HCT116 (cell line): ENCODE results near the gene PLEKHA6. TPM values are rescaled to one million over a fixed set of nuclear protein-coding genes. Genes with fewer than 3 reads are reported as not detected.

Experiments
- ATAC-seq: fragments of 200-7000 bp; cut with Tn5 transposase; 2 replicates; pipeline ENCODE4 v1.9.1; 2020; ENCODE audit warnings: mild to moderate bottlenecking, moderate library complexity
- BruUV-seq: library from RNA; stranded (reverse); fragments of 400-500 nt; replicated peaks from 2 replicates; lab custom pipeline; 2021; lab: Mats Ljungman, UMichigan
- CTCF ChIA-PET: fragments of 300-600 bp; sonication (Branson Sonifier 250); formaldehyde crosslinking; loops from one replicate; lab custom pipeline; 2021; ENCODE audit warnings: antibody characterized with exemption; lab: Charles Lee
- POLR2A ChIA-PET: fragments of 300-600, 350-600 bp; sonication (Branson Sonifier 250); formaldehyde crosslinking; loops from one replicate; lab custom pipeline; 2021; ENCODE audit warnings: antibody characterized with exemption; lab: Charles Lee
- RAD21 ChIA-PET, 2 experiments: fragments of 300-600 bp; sonication (Branson Sonifier 250); formaldehyde crosslinking; loops; one replicate each; lab custom pipeline; 2023; ENCODE audit warnings: low total read pairs in 2 of 2; ENCODE audit not compliant: uncharacterized antibody in 2 of 2, unreplicated experiment in 2 of 2, low non-redundant PET in 1 of 2; lab: Charles Lee
- DNase-seq: peaks from one replicate; pipeline ENCODE4 v3.0.0-alpha.2; 2010; ENCODE audit warnings: low read depth, low spot score
- H2AFZ ChIP-seq: fragments of 200-600 bp; shearing (Covaris generic), sonication (generic); 2 replicates; pipeline ENCODE4 v1.6.1; 2017; ENCODE audit warnings: low read depth, mixed run types, mixed read lengths, antibody characterized with exemption, low read length; ENCODE audit not compliant: poor library complexity, severe bottlenecking
- H3K27ac ChIP-seq: 2 replicates; pipeline ENCODE4 v1.5.1; 2012; ENCODE audit warnings: low read depth, low read length
- H3K27me3 ChIP-seq: fragments of 200-600 bp; sonication (generic); 2 replicates; pipeline ENCODE4 v1.6.1; 2016; ENCODE audit warnings: mixed run types, low read length, mixed read lengths; ENCODE audit not compliant: insufficient read depth
- H3K36me3 ChIP-seq, 2 experiments: fragments of 200-500 bp in 1 of 2; fragments of 200-600 bp in 1 of 2; sonication (Bioruptor generic) in 1 of 2; sonication (generic) in 1 of 2; 2 replicates each; pipeline versions ENCODE4 v1.5.1 to v1.6.1; 2014 to 2016; ENCODE audit warnings: low read length in 2 of 2, inconsistent platforms in 1 of 2, mixed read lengths in 1 of 2, mixed run types in 1 of 2; ENCODE audit not compliant: insufficient read depth in 2 of 2, control insufficient read depth in 1 of 2
- H3K4me1 ChIP-seq, 2 experiments: fragments of 200-600 bp in 1 of 2; sonication (generic) in 1 of 2; 2 replicates each; pipeline versions ENCODE4 v1.5.1 to v1.6.1; 2012 to 2017; ENCODE audit warnings: low read length in 2 of 2, inconsistent platforms in 1 of 2, mild to moderate bottlenecking in 1 of 2, mixed read lengths in 1 of 2, mixed run types in 1 of 2, moderate library complexity in 1 of 2; ENCODE audit not compliant: insufficient read depth in 2 of 2, control insufficient read depth in 1 of 2
- H3K4me2 ChIP-seq: fragments of 200-600 bp; sonication (generic); 2 replicates; pipeline ENCODE4 v1.6.1; 2017; ENCODE audit warnings: mixed run types, low read length, mixed read lengths
- H3K4me3 ChIP-seq, 2 experiments: fragments of 200-600 bp in 1 of 2; sonication (generic) in 1 of 2; replicated peaks in 1 of 2; 2 replicates each; pipeline ENCODE4 v1.5.1; 2011 to 2016; ENCODE audit warnings: low read length in 2 of 2, control low read depth in 1 of 2, low read depth in 1 of 2, mild to moderate bottlenecking in 1 of 2, mixed read lengths in 1 of 2, mixed run types in 1 of 2
- H3K79me2 ChIP-seq: fragments of 200-600 bp; sonication (generic); 2 replicates; pipeline ENCODE4 v1.6.1; 2017; ENCODE audit warnings: mild to moderate bottlenecking, mixed run types, low read length, moderate library complexity, mixed read lengths; ENCODE audit not compliant: insufficient read depth
- H3K9ac ChIP-seq: fragments of 200-600 bp; sonication (generic); 2 replicates; pipeline ENCODE4 v1.6.1; 2016; ENCODE audit warnings: low read length, mixed read lengths
- H3K9me2 ChIP-seq: fragments of 200-600 bp; sonication (generic), shearing (Covaris generic); 2 replicates; pipeline ENCODE4 v1.6.1; 2017; ENCODE audit warnings: mixed run types, mild to moderate bottlenecking, moderate library complexity; ENCODE audit not compliant: insufficient read depth
- H3K9me3 ChIP-seq, 2 experiments: fragments of 200-500 bp in 1 of 2; fragments of 200-600 bp in 1 of 2; sonication (Bioruptor generic) in 1 of 2; sonication (generic) in 1 of 2; 2 replicates each; pipeline ENCODE4 v1.6.1; 2014 to 2017; ENCODE audit warnings: low read length in 2 of 2, mixed read lengths in 2 of 2, inconsistent platforms in 1 of 2, low read depth in 1 of 2, mild to moderate bottlenecking in 1 of 2, mixed run types in 1 of 2, moderate library complexity in 1 of 2; ENCODE audit not compliant: control insufficient read depth in 1 of 2, insufficient read depth in 1 of 2
- H4K20me1 ChIP-seq: fragments of 200-600 bp; sonication (generic), shearing (Covaris generic); 2 replicates; pipeline ENCODE4 v1.6.1; 2017; ENCODE audit warnings: mixed run types, mild to moderate bottlenecking, moderate library complexity; ENCODE audit not compliant: insufficient read depth
- CTCF ChIP-seq, 3 experiments: fragments of 200-600 bp in 1 of 3; sonication (generic) in 1 of 3; IDR thresholded peaks in 2 of 3; conservative IDR thresholded peaks in 1 of 3; 2 replicates each; pipeline ENCODE4 v1.5.1; 2012 to 2017; ENCODE audit warnings: low read depth in 2 of 3, low read length in 2 of 3, antibody characterized with exemption in 1 of 3, borderline replicate concordance in 1 of 3, control low read depth in 1 of 3, mild to moderate bottlenecking in 1 of 3, mixed read lengths in 1 of 3, mixed run types in 1 of 3, moderate library complexity in 1 of 3; ENCODE audit not compliant: insufficient read depth in 1 of 3
- EGR1 ChIP-seq: IDR thresholded peaks from 2 replicates; pipeline ENCODE4 v1.6.1; 2012; ENCODE audit warnings: low read depth
- JUND ChIP-seq: IDR thresholded peaks from 2 replicates; pipeline ENCODE4 v1.6.1; 2012
- POLR2AphosphoS5 ChIP-seq: IDR thresholded peaks from 2 replicates; pipeline ENCODE4 v1.6.1; 2011; ENCODE audit warnings: mild to moderate bottlenecking, low read depth, low read length, moderate library complexity
- REST ChIP-seq: IDR thresholded peaks from 2 replicates; pipeline ENCODE4 v1.6.1; 2012; ENCODE audit warnings: low read depth
- SRF ChIP-seq: IDR thresholded peaks from 2 replicates; pipeline ENCODE4 v1.6.1; 2012; ENCODE audit warnings: low read depth
- TCF7L2 ChIP-seq: IDR thresholded peaks from 2 replicates; pipeline ENCODE4 v1.7.0; 2011; ENCODE audit warnings: borderline replicate concordance, inconsistent platforms; ENCODE audit not compliant: insufficient read depth, insufficient read length; ENCODE audit errors: extremely low read depth
- ZFX ChIP-seq: fragments of 450-650 bp; IDR thresholded peaks from 2 replicates; pipeline ENCODE4 v1.6.1; 2017
- intact Hi-C: fragments of 100-400 bp; cut with micrococcal nuclease; formaldehyde crosslinking; loops from 2 replicates; pipeline ENCODE4 v1.10.0; 2022
- total RNA-seq: library from RNA; stranded (reverse); gene quantifications from one replicate; pipeline ENCODE4 v1.2.1, GENCODE V29; 2021; ENCODE audit not compliant: unreplicated experiment

Gene PLEKHA6
- total RNA-seq, 1 experiment from 2014 or later = 13.1 TPM

DNA sequence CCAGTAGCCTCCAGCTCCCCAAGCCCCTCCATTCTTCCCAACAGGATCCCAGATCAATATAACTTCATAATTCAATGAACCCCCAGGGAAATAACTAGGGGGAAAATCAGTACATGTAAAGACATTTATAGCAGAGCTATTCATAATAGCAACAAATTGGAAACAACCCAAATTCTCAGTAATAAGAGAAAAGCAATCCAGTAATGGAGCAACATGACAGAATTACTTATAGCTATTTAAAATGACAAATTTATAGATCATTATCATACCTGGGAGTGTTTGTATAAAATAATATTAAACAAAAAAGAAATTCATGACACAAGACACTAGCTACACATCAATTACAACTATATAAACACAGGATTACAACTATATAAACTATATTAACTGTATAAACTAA, 20.2 kb downstream of the PLEKHA6 start:
- no peak for TF ChIP-seq ZFX
- no peak for TF ChIP-seq POLR2AphosphoS5
- TF ChIP-seq SRF = no peak
- ChIA-PET RAD21 (no interaction called here), CTCF (no interaction called here), POLR2A (no interaction called here)
- DNase-seq (no peak), ATAC-seq (no peak)
- H3K27me3 ChIP-seq = no peaks in the 10 kb centered on the region
- no TSS peak for BruUV-seq
- no peak overlapping the region for H3K9ac ChIP-seq
- H3K4me1 ChIP-seq = no peaks in the 10 kb centered on the region
- H3K4me3 ChIP-seq = no peak overlapping the region
- H3K27ac ChIP-seq = no peak overlapping the region
- no peak overlapping the region for H3K4me2 ChIP-seq
- H3K9me2 ChIP-seq = no peaks in the 10 kb centered on the region
- no peaks in the 10 kb centered on the region for H3K9me3 ChIP-seq
- H2AFZ ChIP-seq = no peak overlapping the region
- intact Hi-C loops = no loop called here
- H3K79me2 ChIP-seq = no peaks in the 10 kb centered on the region; the same call in 1 of the 2 replicates
- H3K36me3 ChIP-seq = no peaks in the 10 kb centered on the region
- H4K20me1 ChIP-seq = no peaks in the 10 kb centered on the region

GRCh38 chr1:204338997-204339396, 20.7 kb downstream of the PLEKHA6 start:
- no peaks in the 10 kb centered on the region for H4K20me1 ChIP-seq
- H3K27ac ChIP-seq = no peak overlapping the region
- ChIA-PET RAD21 (no interaction called here), CTCF (no interaction called here), POLR2A (no interaction called here)
- H3K79me2 ChIP-seq = no peaks in the 10 kb centered on the region; the same call in 1 of the 2 replicates
- no peak overlapping the region for H3K4me3 ChIP-seq
- H3K9ac ChIP-seq = no peak overlapping the region
- H3K4me1 ChIP-seq = no peaks in the 10 kb centered on the region
- DNase-seq = no peak
- H3K4me2 ChIP-seq = no peak overlapping the region
- H3K36me3 ChIP-seq = no peaks in the 10 kb centered on the region
- no peak for TF ChIP-seq EGR1
- TF ChIP-seq POLR2AphosphoS5 = no peak
- no peak for TF ChIP-seq TCF7L2
- no peak for TF ChIP-seq JUND
- TF ChIP-seq CTCF (IDR thresholded peaks at IDR 0.05 in 2 of 3, conservative IDR thresholded peaks at IDR 0.05 in 1 of 3; ENCODE audit: borderline replicate concordance in 1 of 3, insufficient read depth in 1 of 3, low read depth in 2 of 3, low read length in 2 of 3) = no peak
- no peak for TF ChIP-seq REST
- H3K9me3 ChIP-seq = no peaks in the 10 kb centered on the region
- ATAC-seq = no peak
- H2AFZ ChIP-seq = no peak overlapping the region
- no TSS peak for BruUV-seq
- H3K9me2 ChIP-seq = no peaks in the 10 kb centered on the region
- intact Hi-C loops = no loop called here
- no peaks in the 10 kb centered on the region for H3K27me3 ChIP-seq
